SK-N-SH (cell line): ENCODE data around the gene PYCR2. TPM values are rescaled to one million over a fixed set of nuclear protein-coding genes. Genes with fewer than 3 reads are reported as not detected.

Experiments
- CTCF ChIA-PET: fragments of 300-600, 350-600 bp; formaldehyde crosslinking; extraction: SDS; loops from one replicate; lab custom pipeline; 2021; lab: Yijun Ruan, JAX
- POLR2A ChIA-PET: fragments of 350-600 bp; sonication (Branson Sonifier 250); formaldehyde crosslinking; extraction: SDS; loops from one replicate; lab custom pipeline; 2020; ENCODE audit warnings: antibody characterized with exemption, inconsistent platforms; lab: Yijun Ruan, JAX
- DNase-seq: peaks from one replicate; pipeline ENCODE4 v3.0.0; 2012
- H2AFZ ChIP-seq: fragments of 200-600 bp; sonication (generic); 2 replicates; pipeline ENCODE4 v1.8.1; 2016; ENCODE audit warnings: antibody characterized with exemption, mild to moderate bottlenecking, low read depth
- H3F3A ChIP-seq: fragments of 200-600 bp; sonication (generic); replicated peaks from 2 replicates; pipeline ENCODE3; 2016; ENCODE audit warnings: antibody characterized with exemption, mild to moderate bottlenecking; ENCODE audit not compliant: insufficient read depth
- H3K27ac ChIP-seq, 2 experiments: fragments of 200-500 bp in 1 of 2; fragments of 200-600 bp in 1 of 2; sonication (Bioruptor generic) in 1 of 2; sonication (generic), shearing (Covaris generic) in 1 of 2; 2 replicates each; pipeline versions ENCODE4 v1.5.1 to v1.6.1; 2014 to 2016; ENCODE audit warnings: low read depth in 2 of 2, inconsistent platforms in 1 of 2, low read length in 1 of 2, mild to moderate bottlenecking in 1 of 2, mixed read lengths in 1 of 2
- H3K27me3 ChIP-seq: fragments of 200-600 bp; sonication (generic), shearing (Covaris generic); 2 replicates; pipeline ENCODE4 v1.6.1; 2016; ENCODE audit warnings: mixed run types; ENCODE audit not compliant: insufficient read depth
- H3K36me3 ChIP-seq, 2 experiments: fragments of 200-500 bp in 1 of 2; fragments of 200-600 bp in 1 of 2; sonication (Bioruptor generic) in 1 of 2; sonication (generic) in 1 of 2; replicated peaks in 1 of 2; 2 replicates each; pipeline versions ENCODE3 to v1.5.1; 2014 to 2016; ENCODE audit warnings: low read length in 1 of 2, mild to moderate bottlenecking in 1 of 2; ENCODE audit not compliant: insufficient read depth in 2 of 2, control insufficient read depth in 1 of 2
- H3K4me1 ChIP-seq, 2 experiments: fragments of 200-500 bp in 1 of 2; fragments of 200-600 bp in 1 of 2; sonication (Bioruptor generic) in 1 of 2; sonication (generic), shearing (Covaris generic) in 1 of 2; 2 replicates each; pipeline versions ENCODE4 v1.5.1 to v1.6.1; 2014 to 2016; ENCODE audit warnings: low read depth in 1 of 2, low read length in 1 of 2, mixed run types in 1 of 2; ENCODE audit not compliant: insufficient read depth in 2 of 2, control insufficient read depth in 1 of 2
- H3K4me2 ChIP-seq: fragments of 200-600 bp; sonication (generic), shearing (Covaris generic); 2 replicates; pipeline ENCODE4 v1.6.1; 2017; ENCODE audit warnings: mixed run types
- H3K4me3 ChIP-seq, 2 experiments: fragments of 200-500 bp in 1 of 2; fragments of 200-600 bp in 1 of 2; sonication (Bioruptor generic) in 1 of 2; sonication (generic), shearing (Covaris generic) in 1 of 2; 2 replicates each; pipeline versions ENCODE4 v1.5.1 to v1.8.1; 2014 to 2016; ENCODE audit warnings: low read depth in 2 of 2, inconsistent platforms in 1 of 2, low read length in 1 of 2, mild to moderate bottlenecking in 1 of 2, mixed read lengths in 1 of 2, moderate library complexity in 1 of 2
- H3K79me2 ChIP-seq: fragments of 200-600 bp; sonication (generic); 2 replicates; pipeline ENCODE4 v1.8.1; 2017; ENCODE audit warnings: mild to moderate bottlenecking; ENCODE audit not compliant: insufficient read depth
- H3K9ac ChIP-seq: fragments of 200-600 bp; sonication (generic); 2 replicates; pipeline ENCODE4 v1.6.1; 2017; ENCODE audit warnings: mixed run types
- H3K9me2 ChIP-seq: fragments of 200-600 bp; sonication (generic); 2 replicates; pipeline ENCODE4 v1.6.1; 2017; ENCODE audit warnings: mixed run types
- H3K9me3 ChIP-seq: fragments of 200-600 bp; sonication (generic); 2 replicates; pipeline ENCODE4 v1.6.1; 2017; ENCODE audit warnings: mixed run types, mild to moderate bottlenecking, moderate library complexity
- H4K20me1 ChIP-seq: fragments of 200-600 bp; sonication (generic); 2 replicates; pipeline ENCODE4 v1.6.1; 2017; ENCODE audit warnings: mild to moderate bottlenecking, mixed run types; ENCODE audit not compliant: insufficient read depth
- CHD2 ChIP-seq: fragments of 150-350 bp; IDR thresholded peaks from 2 replicates; pipeline ENCODE4 v1.6.1; 2018; ENCODE audit warnings: low read length; ENCODE audit not compliant: partially characterized antibody
- ELF1 ChIP-seq: IDR thresholded peaks from 2 replicates; pipeline ENCODE4 v1.4.0; 2012
- EP300 ChIP-seq, 2 experiments: IDR thresholded peaks; 2 replicates each; pipeline versions ENCODE4 v1.4.0 to v1.6.1; 2012; ENCODE audit warnings: borderline replicate concordance in 1 of 2, low read depth in 1 of 2, low read length in 1 of 2
- EZH2phosphoT487 ChIP-seq: fragments of 200-600 bp; sonication (generic); IDR thresholded peaks from 2 replicates; pipeline ENCODE4 v1.6.1; 2017; ENCODE audit warnings: low read depth, mixed run types, mild to moderate bottlenecking, antibody characterized with exemption, moderate library complexity, borderline replicate concordance
- GATA2 ChIP-seq: sonication (generic); formaldehyde crosslinking; IDR thresholded peaks from 2 replicates; pipeline ENCODE4 v1.5.0; 2020; ENCODE audit warnings: mild to moderate bottlenecking, missing genetic modification reagents
- JUND ChIP-seq: IDR thresholded peaks from 2 replicates; pipeline ENCODE4 v1.4.0; 2012
- MEF2A ChIP-seq: IDR thresholded peaks from 2 replicates; pipeline ENCODE4 v1.4.0; 2012; ENCODE audit warnings: low read depth, borderline replicate concordance
- MXI1 ChIP-seq: IDR thresholded peaks from 2 replicates; pipeline ENCODE4 v1.6.1; 2012; ENCODE audit warnings: mild to moderate bottlenecking, low read depth, low read length, improper control_type of control experiment
- NRF1 ChIP-seq: IDR thresholded peaks from 2 replicates; pipeline ENCODE4 v1.6.1; 2012; ENCODE audit warnings: low read depth, mild to moderate bottlenecking, low read length
- POLR2AphosphoS5 ChIP-seq: IDR thresholded peaks from 2 replicates; pipeline ENCODE4 v1.6.1; 2012; ENCODE audit warnings: low read depth, low read length
- RAD21 ChIP-seq: IDR thresholded peaks from 2 replicates; pipeline ENCODE4 v1.6.1; 2012; ENCODE audit warnings: mild to moderate bottlenecking, low read length
- RCOR1 ChIP-seq: fragments of 150-350 bp; IDR thresholded peaks from 2 replicates; pipeline ENCODE4 v1.6.1; 2017; ENCODE audit warnings: antibody characterized with exemption, low read length
- RFX5 ChIP-seq: IDR thresholded peaks from 2 replicates; pipeline ENCODE4 v1.6.1; 2012; ENCODE audit warnings: mild to moderate bottlenecking, improper control_type of control experiment, low read length
- RXRA ChIP-seq: IDR thresholded peaks from 2 replicates; pipeline ENCODE4 v1.4.0; 2012; ENCODE audit warnings: low read depth, mild to moderate bottlenecking, borderline replicate concordance
- SMC3 ChIP-seq: IDR thresholded peaks from 2 replicates; pipeline ENCODE4 v1.6.1; 2012; ENCODE audit warnings: low read depth, low read length, improper control_type of control experiment
- TAF1 ChIP-seq: IDR thresholded peaks from 2 replicates; pipeline ENCODE4 v1.6.1; 2012; ENCODE audit warnings: low read depth, mild to moderate bottlenecking, low read length, moderate library complexity, borderline replicate concordance
- TCF12 ChIP-seq: IDR thresholded peaks from 2 replicates; pipeline ENCODE4 v1.4.0; 2012
- YY1 ChIP-seq: IDR thresholded peaks from 2 replicates; pipeline ENCODE4 v1.4.0; 2012; ENCODE audit warnings: low read depth, mild to moderate bottlenecking
- WGBS: methylation state at CpG from one replicate; pipeline ENCODE4 v1.1.6; 2017; ENCODE audit warnings: low lambda C conversion rate; 5-methylcytosine and 5-hydroxymethylcytosine counted together
- polyA plus RNA-seq, 3 experiments: library from polyadenylated mRNA; depleted of rRNA; stranded (reverse); fragments of >200 nt; gene quantifications; 2 replicates each; pipeline ENCODE4 v1.2.3, GENCODE V29; 2012
- TF ChIP-seq, protein P1 (sequence below): IDR thresholded peaks from 2 replicates; pipeline ENCODE4 v1.4.0; 2012; ENCODE audit warnings: low read depth, borderline replicate concordance
- TF ChIP-seq, protein P2 (sequence below): IDR thresholded peaks from 2 replicates; pipeline ENCODE4 v1.6.1; 2012; ENCODE audit warnings: mild to moderate bottlenecking, low read depth, low read length, moderate library complexity

Gene PYCR2
- polyA plus RNA-seq, 1 of the 3 experiments (the other 2 are of a cell fraction): 95.3 TPM

DNA sequence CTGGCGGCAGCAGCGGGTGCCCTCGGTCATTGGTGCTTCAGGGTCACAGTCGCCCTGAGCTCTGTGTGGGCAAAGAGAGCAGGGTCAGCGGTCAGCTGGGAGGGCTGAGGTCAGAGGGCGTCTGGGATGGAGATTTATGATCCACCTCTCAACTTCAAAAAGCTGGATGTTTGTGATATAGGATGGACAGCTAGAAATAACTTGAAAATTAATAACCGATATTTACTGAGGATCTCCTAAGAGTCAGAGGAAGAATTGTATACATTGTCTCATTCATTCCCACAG, 37.1 kb downstream of the PYCR2 start:
- ChIA-PET CTCF (interaction anchor here (1.1 kb wide), 1 partner anchor 412 kb away, joined by 4 read pairs; no protein-coding TSS in a partner anchor), POLR2A (no interaction called here)
- H3K36me3 ChIP-seq: no peaks in the 10 kb centered on the region
- H3K4me2 ChIP-seq: no peak overlapping the region
- DNase-seq: no peak
- H3K9me3 ChIP-seq: no peaks in the 10 kb centered on the region
- no peak overlapping the region for H3K4me3 ChIP-seq
- H3K27ac ChIP-seq: no peak overlapping the region
- no peaks in the 10 kb centered on the region for H4K20me1 ChIP-seq
- no peaks in the 10 kb centered on the region for H3K27me3 ChIP-seq
- no peaks in the 10 kb centered on the region for H3K9me2 ChIP-seq
- WGBS: 100% methylated on average over 3 of the region's 7 CpGs
- H3F3A ChIP-seq: no peaks in the 10 kb centered on the region
- H3K9ac ChIP-seq: no peak overlapping the region
- H3K79me2 ChIP-seq: 0 out of 2 replicates have a peak, but pooled peaks cover under 1% of the 10 kb centered on the region
- no peak overlapping the region for H2AFZ ChIP-seq
- TF ChIP-seq YY1 (no peak), RXRA (no peak), GATA2 (CRISPR knock-in tag) (no peak), POLR2AphosphoS5 (no peak), TCF12 (no peak), ELF1 (no peak), RFX5 (no peak), NRF1 (no peak), CHD2 (no peak), RAD21 (no peak), RCOR1 (no peak), EP300 (IDR thresholded peaks at IDR 0.05; ENCODE audit: borderline replicate concordance in 1 of 2, low read depth in 1 of 2, low read length in 1 of 2) (no peak), MXI1 (no peak), MEF2A (no peak), TAF1 (no peak), JUND (no peak), EZH2phosphoT487 (no peak), SMC3 (no peak)
- TF ChIP-seq, protein P1, sequence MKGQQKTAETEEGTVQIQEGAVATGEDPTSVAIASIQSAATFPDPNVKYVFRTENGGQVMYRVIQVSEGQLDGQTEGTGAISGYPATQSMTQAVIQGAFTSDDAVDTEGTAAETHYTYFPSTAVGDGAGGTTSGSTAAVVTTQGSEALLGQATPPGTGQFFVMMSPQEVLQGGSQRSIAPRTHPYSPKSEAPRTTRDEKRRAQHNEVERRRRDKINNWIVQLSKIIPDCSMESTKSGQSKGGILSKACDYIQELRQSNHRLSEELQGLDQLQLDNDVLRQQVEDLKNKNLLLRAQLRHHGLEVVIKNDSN: no peak
- TF ChIP-seq, protein P2, sequence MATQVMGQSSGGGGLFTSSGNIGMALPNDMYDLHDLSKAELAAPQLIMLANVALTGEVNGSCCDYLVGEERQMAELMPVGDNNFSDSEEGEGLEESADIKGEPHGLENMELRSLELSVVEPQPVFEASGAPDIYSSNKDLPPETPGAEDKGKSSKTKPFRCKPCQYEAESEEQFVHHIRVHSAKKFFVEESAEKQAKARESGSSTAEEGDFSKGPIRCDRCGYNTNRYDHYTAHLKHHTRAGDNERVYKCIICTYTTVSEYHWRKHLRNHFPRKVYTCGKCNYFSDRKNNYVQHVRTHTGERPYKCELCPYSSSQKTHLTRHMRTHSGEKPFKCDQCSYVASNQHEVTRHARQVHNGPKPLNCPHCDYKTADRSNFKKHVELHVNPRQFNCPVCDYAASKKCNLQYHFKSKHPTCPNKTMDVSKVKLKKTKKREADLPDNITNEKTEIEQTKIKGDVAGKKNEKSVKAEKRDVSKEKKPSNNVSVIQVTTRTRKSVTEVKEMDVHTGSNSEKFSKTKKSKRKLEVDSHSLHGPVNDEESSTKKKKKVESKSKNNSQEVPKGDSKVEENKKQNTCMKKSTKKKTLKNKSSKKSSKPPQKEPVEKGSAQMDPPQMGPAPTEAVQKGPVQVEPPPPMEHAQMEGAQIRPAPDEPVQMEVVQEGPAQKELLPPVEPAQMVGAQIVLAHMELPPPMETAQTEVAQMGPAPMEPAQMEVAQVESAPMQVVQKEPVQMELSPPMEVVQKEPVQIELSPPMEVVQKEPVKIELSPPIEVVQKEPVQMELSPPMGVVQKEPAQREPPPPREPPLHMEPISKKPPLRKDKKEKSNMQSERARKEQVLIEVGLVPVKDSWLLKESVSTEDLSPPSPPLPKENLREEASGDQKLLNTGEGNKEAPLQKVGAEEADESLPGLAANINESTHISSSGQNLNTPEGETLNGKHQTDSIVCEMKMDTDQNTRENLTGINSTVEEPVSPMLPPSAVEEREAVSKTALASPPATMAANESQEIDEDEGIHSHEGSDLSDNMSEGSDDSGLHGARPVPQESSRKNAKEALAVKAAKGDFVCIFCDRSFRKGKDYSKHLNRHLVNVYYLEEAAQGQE: no peak
- H3K4me1 ChIP-seq: no peaks in the 10 kb centered on the region; a peak in 1 of 4 replicates
